Stimulated activated CD4-positive, alpha-beta T cell treated with anti-CD3 and anti-CD28 coated beads, TNF-alpha, amount 100 ng/mL, for 48 hours (primary cell): ENCODE data around the gene ZNF839.
"Not testable (repeated sequence)": the region's sequence is repeated elsewhere in the genome, so short reads cannot be mapped to it uniquely, and the experiment has no call there.

Source experiments
- DNase-seq, 3 donors: peaks; one replicate each; pipeline ENCODE4 v3.0.0-alpha.2; 2020; ENCODE audit warnings: low read depth in 3 of 3

ZNF839 gene

DNA sequence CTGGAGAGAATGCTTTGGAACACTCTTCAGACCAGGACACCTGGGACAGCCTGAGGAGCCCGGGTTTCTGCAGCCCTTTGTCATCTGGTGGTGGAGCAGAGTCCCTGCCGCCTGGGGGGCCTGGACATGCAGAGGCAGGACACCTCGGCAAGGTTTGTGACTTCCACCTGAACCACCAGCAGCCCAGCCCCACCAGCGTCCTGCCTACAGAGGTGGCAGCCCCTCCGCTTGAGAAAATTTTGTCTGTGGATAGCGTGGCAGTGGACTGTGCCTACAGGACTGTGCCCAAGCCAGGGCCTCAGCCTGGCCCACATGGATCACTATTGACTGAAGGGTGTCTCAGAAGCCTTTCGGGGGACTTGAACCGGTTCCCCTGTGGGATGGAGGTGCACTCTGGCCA is 22.0 kb downstream of the ZNF839 start:
- DNase-seq = no peak

DNA sequence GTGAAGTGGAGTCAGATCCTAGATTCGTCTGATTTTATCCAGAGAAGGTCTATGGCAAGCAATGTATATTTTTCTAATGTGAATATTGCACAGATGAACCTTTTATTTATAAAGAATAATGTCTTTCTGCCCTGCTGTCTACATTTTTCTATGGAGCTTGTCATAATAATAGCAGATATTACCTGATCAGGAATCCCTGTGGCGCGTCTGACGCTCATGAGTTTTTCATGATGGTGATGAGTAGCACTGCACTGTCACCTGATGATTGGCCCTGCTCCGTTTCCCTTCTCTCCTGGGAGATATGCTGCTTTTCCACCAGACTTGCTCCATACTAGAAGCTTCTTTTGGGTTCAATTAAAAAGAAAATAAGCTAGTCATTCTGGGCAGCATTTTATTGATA is 22.7 kb downstream of the ZNF839 start:
- DNase-seq = no peak

DNA sequence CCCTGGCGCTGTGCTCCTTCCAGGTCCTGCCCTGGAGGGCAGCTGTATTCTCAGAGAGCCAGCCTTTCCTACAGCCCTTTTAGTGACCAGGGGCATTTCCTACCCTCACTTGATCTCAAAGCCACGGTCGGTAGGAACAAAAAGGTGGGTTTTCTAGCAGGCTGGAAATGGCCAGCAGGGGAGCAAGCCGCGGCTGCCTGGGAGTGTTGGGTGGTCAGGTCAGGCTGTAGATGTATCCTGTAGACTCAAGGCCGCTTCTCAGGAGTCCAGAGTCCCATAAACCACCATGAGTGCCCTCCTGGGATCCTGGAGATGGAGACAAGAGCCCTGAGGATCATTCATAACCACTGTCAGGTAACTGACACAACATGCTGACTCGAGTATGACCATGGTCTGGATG is 24.5 kb downstream of the ZNF839 start:
- DNase-seq = no peak

DNA sequence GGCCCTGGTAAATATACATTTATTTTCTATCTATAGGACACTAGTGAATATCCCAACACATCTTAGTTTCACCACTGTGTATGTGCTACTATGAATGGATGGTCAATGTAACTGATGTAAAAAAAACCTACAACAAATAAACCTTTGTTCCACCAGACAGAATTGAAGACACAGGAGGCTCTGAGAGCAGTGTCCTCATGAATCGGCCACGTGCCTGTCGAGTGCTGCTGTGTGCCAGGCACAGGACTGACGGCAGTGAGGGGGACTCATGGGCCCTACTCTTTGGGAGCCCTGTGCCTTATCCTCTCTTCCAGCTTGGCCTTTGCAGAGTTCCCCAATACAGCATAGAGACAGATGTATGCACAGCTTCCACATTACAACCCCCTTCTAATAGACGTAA is 24.9 kb downstream of the ZNF839 start:
- DNase-seq = no peak

DNA sequence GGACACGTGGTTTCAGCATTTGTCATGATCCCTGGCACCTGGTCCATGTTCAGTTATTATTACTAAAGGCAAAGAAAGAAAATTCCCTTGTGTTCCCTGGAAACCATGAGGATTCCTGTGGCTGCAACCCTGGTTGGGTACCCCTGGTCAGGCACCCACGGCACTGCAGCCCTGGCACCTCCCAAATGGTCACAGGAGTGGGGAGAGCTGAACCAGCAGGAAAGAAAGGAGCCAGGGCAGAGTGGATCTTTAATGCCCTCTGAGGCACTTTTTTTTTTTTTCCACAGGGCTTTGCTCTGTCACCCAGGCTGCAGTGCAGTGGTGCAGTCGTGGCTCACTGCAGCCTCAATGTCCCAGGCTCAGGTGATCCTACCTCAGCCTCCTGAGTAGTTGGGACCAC is 25.7 kb downstream of the ZNF839 start:
- DNase-seq = no peak

DNA sequence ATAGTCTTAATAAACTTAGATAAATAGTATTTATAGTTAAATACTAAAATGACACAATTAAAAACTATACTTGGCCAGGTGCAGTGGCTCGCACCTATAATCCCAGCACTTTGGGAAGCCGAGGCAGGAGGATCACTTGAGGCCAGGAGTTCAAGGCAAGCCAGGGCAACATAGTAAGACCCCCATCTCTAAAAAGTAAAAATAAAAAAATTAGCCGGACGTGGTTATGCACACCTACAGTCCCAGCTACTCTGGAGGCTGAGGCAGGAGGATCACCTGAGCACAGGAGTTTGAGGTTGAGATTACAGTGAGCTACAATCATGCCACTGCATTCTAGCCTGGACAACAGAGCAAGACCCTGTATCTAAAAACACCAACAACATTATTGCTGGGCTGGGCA is 27.1 kb downstream of the ZNF839 start:
- DNase-seq = no peak

DNA sequence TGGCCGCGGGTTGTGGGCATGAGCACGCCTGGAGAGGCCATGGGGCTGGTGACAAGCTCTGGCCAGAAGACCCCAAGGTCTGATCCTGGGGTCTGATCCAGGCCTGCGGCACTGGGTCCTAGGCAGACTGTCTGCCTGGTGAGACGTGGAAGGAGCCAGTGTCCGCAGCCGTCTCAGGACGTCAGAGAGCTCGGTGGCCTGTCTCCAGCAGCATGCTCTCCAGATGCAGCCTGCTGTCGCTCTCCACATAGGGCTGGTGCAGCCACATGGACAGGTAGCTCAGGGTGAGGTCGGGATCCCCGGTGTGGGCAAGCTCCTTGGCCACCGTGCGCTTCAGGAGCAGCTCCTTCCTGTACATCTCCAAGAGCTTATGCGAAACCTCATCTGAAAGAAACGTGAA is 28.8 kb downstream of the ZNF839 start:
- no peak for DNase-seq

DNA sequence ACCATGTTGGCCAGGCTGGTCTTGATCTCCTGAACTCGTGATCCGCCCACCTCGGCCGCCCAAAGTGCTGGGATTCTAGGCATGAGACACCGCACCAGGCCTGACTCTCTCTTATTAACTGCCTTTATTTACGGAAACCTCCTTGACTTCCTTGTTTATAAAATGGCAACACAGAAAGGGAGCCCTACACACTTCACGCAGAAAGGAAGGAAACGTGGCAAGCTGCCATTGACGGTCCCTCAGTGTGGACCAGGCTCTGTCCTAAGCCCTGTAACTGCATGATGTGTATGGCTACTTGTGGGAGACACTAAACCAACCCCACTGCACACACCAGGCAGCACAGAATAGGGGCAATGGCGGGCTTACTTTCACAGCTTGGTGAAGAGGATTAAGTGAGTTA is 31.5 kb downstream of the ZNF839 start:
- no peak for DNase-seq

DNA sequence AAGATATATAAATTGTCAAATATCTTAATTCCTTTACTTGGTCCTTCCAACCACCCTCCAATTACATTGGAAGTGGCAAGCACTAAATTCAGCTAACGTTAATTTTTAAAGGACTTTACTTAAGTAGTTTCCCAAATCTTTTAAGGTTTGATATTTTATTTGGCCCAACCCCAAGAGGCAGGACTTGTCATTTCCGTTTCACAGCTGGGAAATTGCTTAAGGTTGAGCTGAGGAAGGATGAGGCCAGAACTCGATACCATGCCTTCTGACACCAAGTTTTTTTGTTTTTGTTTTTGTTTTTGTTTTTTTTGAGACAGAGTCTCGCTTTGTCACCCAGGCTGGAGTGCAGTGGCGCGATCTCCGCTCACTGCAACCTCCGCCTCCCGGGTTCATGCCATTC is 32.0 kb downstream of the ZNF839 start:
- DNase-seq = not testable (repeated sequence)

DNA sequence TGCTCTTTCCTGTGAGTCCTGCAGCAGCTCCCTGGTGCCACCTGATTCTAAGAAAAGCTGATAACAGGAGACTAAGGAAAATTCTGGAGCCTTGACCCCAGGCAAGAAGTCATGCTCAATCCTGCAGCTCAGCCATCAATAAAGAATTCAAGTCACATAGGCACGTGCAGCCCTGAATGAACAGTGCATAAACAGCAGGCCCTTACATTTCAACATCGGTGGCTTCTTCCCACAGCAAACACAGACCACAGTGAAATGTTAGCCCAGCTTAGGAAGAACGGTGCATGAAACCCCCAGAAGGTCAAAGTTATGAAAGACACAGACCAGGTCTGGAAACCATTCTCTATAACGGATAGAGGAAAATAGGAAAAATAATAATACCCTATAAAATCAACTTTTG is 32.7 kb downstream of the ZNF839 start:
- no peak for DNase-seq

DNA sequence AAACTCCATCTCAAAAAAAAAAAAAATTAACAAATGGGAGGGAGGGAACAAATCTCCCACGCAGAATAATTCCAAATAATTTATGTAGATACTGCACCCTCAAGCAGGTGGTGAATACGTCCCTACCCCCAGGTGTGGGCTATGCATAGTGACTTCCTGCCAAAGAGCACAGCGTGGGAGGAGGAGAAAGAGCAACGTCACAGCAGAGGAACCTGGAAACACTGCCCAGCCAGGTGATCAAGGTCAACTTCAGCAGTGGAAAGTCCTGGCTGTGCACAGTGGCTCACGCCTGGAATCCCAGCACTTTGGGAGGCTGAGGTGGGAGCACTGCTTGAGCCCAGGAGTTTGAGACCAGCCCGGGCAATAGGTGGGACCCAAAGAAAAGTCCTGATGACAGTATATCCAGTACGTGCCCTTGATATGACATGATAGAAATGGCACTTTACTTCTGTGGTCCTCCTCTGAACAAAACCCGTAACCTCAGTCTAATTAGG is 33.6 kb downstream of the ZNF839 start:
- DNase-seq = no peak

DNA sequence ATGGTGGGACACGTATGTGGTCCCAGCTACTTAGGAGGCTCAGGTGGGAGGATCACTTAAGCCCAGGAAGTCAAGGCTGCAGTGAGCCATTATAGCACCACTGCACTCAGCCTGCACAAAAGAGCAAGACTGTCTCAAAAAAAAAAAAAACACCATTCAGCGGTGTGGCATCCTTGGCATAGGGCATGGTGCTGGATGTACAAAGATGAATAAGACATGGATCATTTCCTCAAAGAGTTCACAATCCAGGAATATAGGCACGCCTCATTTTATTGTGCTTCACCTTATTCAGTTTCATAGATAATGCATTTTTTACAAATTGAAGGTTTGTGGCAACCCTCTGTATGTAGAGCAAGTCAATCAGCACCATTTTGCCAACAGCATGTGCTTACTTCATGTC is 36.7 kb downstream of the ZNF839 start:
- no peak for DNase-seq

DNA sequence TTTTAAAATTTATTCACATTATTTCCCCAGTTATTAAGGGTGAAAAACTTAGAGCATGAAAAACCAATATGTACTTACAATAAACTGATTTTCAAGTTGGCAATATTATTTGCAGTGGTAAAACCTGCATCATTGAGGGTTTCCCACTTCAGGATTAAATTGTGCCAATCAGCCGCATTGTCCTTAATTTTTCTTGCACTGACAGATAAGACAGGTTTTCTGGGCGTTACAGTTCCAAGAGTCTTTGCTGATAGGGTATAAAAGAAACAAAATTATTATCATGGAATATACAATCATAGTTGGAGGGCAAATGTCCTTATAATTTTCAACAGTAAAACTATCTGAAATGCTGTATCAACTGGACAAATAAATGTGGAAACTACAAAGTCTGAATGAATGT is 39.8 kb downstream of the ZNF839 start:
- DNase-seq = no peak

DNA sequence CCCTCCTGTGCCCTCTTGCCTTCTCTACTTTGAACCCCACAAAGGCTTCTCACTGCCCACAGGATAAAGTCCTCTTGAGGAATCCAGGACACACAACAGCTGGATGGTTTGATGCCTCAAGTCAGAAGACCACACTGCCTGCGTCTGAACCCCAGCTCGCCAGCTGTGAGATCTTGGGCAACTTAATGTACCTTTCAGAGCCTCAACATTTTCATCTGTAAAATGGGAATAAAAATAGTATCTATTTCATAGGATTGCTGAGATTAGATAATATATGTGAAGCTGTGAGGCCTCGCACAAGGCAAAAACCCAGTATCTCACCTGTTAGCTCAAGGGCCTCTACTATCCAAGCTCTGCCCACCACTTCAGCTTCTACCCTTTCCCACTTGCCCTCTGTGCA is 40.8 kb downstream of the ZNF839 start:
- no peak for DNase-seq

DNA sequence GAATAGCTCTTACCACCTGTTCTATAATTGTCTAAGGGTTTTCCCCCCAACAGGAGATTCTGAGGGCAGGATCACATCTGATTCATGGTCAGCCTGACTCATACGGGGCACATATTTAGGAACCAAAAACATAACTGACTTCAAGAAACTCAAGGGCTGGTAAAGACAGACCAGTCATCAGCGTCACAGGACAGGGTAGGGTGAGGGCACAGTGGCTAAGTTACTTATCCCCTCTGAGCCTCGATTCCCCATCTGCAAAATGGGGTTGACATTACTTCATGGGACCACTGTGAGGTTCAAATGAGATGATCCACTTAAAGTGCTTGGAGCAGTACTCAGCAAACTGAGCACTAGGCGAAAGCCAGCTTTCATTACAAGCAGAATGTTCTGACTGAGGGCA is 42.5 kb downstream of the ZNF839 start:
- peak; percentile 35 to 48 (median 47) for DNase-seq

DNA sequence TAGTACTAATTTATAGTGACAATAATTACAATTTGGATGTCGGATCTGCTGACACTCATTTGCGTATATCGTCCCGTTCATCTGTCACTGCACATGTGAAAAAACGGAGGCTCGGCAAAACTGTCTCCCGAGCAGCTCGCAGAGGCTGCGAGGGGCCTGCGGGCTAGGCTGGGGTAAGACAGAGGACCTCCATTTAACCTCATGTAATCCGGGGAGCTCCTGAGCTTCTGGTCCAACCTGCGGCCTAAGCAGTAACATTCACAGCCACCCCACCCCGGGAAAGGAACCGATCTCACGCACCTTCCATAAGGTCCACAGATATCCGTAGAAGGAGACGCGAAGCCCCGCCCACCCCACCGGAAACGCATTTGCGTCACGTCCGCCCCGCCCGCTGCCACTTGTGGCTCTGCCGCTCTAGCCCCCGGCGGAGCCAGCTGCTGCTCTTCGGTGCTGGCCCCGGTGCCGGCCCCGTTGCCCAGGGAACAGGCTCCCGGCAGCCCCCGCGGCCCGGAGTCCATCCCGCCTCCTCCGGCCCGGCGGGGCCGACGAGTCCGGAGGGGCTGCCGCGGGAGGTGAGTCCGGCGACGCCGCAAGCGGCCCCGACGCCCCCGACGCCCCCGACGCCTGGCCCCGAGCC is 43.1 kb downstream of the ZNF839 start, which contains the start of the genes CINP and TECPR2:
Gene CINP (minus strand): TSS at position 346 of the 637 bp plus-strand sequence. CDS start 39 bp downstream, at position 307.
Gene TECPR2 (plus strand): TSS at position 397 of the 637 bp plus-strand sequence. CDS start 13,781 bp downstream, outside the sequence.
- DNase-seq = peak; percentile 94 to 97 (median 95)

DNA sequence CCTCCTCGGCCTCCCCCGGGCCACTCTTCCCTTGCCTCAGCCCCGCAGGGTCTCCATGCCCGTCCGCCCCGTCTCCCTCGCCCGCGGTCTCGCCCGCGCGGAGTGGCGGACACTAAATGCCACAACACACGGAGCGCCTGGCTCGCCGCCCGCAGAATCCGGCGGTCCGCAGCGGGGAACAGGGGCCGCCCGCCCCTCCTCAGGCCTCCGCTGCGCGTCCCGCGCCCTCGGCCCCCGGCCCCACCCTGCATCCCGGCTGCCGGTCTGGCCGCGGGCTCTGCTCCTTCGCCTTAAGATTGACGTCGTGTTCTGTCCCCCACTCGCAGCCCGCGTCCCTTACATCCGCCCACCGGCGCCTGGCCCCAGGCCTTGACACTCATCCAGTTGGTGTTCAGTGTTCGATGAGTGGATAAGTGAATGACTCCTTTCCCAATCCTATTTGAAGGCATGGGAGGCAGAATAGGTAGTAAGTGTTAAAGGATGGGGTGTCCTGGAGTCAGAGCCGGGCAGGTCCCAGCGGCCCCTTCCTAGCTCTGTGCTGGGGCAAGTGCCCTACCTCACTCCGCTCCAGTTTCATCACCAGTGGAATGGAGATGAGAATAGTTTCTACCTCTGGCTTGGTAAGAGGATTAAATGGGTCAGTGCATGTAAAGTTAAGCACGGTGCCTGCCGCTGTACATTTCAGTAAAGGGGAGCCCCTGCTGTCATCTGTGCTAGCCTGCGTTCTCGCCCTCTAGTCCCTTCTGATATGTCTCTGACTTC is 43.8 kb downstream of the ZNF839 start:
- DNase-seq = peak in 1 of 3 donors; percentile 33

DNA sequence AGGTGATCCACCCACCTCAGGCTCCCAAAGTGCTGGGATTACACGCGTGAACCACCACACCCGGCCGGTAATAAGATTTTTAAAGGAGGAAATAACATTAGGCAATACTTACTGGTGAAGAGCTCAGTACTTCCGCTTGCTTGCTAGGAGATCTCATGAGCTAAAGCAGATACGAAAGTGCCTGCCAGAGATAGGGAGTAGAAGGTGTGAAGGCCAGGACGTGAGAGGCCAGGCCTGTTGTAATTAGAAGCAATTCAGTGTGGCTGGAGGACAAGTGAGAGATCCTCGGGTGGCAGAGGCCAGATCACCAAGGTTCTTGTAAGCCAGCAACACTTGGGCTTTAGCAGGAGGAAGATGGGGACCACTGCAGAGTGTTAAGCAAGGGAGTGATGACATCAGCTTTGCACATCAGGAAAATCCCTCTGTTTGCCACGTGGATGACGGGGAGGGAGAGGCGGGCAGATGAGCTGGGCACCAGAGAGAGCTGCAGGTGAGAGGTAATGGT is 50.8 kb downstream of the ZNF839 start:
- DNase-seq = no peak

DNA sequence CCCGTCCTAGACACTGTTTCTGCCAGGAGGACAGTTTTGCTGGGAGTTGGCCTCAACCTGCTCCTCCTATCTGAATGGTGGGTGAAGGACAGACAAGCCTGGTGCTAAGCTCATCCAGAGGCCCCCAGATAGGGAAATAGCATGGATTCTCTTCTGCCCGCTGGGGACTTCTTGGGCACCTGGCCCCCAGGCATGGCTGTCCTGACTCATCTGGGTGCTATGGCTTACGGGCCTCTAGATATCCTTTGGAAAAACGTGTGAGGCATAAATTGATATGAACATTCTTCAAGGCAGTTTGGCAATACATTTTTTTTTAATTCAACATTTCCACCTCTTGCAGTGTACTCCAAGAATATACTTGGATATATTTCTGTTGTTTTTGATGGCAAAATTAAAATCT is 51.8 kb downstream of the ZNF839 start:
- DNase-seq = no peak

DNA sequence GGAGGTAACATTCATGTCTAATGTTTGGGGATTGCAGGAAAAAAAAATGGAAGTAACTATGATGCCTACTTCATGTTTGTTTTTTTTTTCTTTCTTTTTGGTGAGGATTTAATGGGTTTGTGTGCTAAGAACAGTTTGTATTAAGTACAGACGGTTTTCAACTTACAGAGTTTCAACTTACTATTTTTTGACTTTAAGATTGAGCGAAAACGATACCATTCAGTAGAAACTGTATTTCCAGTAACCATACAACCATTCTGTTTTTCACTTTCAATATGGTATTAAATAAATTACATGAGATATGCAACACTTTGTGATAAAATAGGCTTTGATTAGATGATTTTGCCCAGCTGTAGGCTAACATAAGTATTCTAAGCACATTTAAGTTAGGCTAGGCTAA is 53.6 kb downstream of the ZNF839 start:
- DNase-seq = no peak

DNA sequence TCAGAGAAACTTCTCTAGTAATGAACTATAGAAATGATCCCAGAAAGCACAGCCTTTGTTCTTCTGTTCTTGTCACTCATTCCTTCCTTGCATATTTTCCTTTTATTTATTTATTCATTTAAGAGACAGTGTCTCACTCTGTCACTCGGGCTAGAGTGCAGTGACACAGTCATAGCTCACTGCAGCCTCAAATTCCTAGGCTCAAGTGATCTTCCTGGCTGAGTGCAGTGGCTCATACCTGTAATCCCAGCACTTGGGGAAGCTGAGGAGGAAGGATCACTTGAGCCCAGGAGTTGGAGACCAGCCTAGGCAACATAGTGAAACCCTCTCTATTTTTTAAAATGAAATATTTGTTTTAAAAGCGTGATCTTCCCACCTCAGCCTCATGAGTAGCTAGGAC is 54.7 kb downstream of the ZNF839 start:
- no peak for DNase-seq

DNA sequence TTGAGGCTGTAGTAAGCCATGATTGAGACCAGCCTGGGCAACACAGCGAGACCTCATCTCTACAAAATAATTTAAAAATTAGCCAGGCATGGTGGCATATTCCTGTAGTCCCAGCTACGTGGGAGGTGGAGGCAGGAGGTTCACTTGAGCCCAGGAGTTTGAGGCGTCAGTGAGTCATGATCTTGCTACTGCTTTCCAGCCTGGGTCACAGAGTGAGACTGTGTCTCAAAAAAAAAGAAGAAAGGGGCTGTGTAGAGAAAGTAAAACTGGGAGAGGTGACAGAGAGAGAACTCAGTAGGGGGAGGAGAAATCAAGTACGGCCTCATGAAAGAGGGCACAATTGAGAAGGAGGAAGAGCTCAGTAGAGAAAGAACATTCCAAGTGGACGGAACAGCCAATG is 55.6 kb downstream of the ZNF839 start:
- DNase-seq = no peak

DNA sequence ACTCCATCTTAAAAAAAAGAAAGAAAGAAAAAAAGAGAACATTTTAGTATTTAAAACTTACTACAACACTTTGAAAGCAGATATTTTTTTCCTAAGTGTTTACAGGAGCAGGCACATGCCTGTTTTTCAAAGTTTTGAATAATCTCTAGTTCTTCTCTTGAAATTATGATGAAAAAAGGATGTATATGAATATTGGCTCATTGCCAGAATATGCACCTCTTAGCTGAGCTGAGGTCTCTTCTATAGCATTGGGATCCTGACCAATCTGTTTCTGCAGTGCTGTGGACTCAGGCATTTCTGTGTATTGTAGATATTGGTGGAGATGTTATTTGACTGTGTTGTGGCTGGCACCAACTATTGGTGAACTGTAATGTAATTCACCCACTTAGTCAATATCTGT is 58.1 kb downstream of the ZNF839 start:
- no peak for DNase-seq
